OCI-LY7 (cell line): ENCODE measurements around the gene SCAP. TPM values are rescaled to one million over a fixed set of nuclear protein-coding genes. Genes with fewer than 3 reads are reported as not detected.

ENCODE experiments used
- BruUV-seq: library from RNA; stranded (reverse); fragments of 400-500 nt; replicated peaks from 2 replicates; lab custom pipeline; 2021; lab: Mats Ljungman, UMichigan
- CTCF ChIA-PET: fragments of 300-600 bp; sonication (Branson Sonifier 250); formaldehyde crosslinking; loops from one replicate; lab custom pipeline; 2022; ENCODE audit warnings: antibody characterized with exemption; ENCODE audit not compliant: unreplicated experiment; lab: Charles Lee
- POLR2A ChIA-PET: fragments of 300-600 bp; sonication (Branson Sonifier 250); formaldehyde crosslinking; loops from one replicate; lab custom pipeline; 2022; ENCODE audit warnings: antibody characterized with exemption; lab: Charles Lee
- DNase-seq: peaks from one replicate; pipeline ENCODE4 v3.0.0-alpha.2; 2015; ENCODE audit warnings: low spot score
- H2AFZ ChIP-seq: fragments of 200-600 bp; sonication (generic), shearing (Covaris generic); 2 replicates; pipeline ENCODE4 v1.6.1; 2014; ENCODE audit warnings: mild to moderate bottlenecking, antibody characterized with exemption, low read length, moderate library complexity
- H3K27ac ChIP-seq: fragments of 200-600 bp; sonication (generic); 2 replicates; pipeline ENCODE4 v1.5.1; 2014; ENCODE audit warnings: mixed run types, low read depth, mild to moderate bottlenecking, moderate library complexity, low read length, inconsistent platforms; ENCODE audit not compliant: poor library complexity, severe bottlenecking
- H3K36me3 ChIP-seq: fragments of 200-600 bp; sonication (generic); 2 replicates; pipeline ENCODE4 v1.6.1; 2014; ENCODE audit warnings: mild to moderate bottlenecking, antibody characterized with exemption, low read length, moderate library complexity, mixed read lengths; ENCODE audit not compliant: insufficient read depth
- H3K4me1 ChIP-seq: fragments of 200-600 bp; sonication (generic); 2 replicates; pipeline ENCODE4 v1.5.1; 2014; ENCODE audit warnings: mild to moderate bottlenecking, low read length; ENCODE audit not compliant: insufficient read depth, poor library complexity, severe bottlenecking
- H3K4me2 ChIP-seq: fragments of 200-600 bp; sonication (generic); 2 replicates; pipeline ENCODE4 v1.6.1; 2014; ENCODE audit warnings: mild to moderate bottlenecking, low read length
- H3K4me3 ChIP-seq: fragments of 200-600 bp; sonication (generic); 2 replicates; pipeline ENCODE4 v1.5.1; 2014; ENCODE audit warnings: mild to moderate bottlenecking, low read depth, low read length; ENCODE audit not compliant: poor library complexity, severe bottlenecking
- H3K79me2 ChIP-seq: fragments of 200-600 bp; sonication (generic); 2 replicates; pipeline ENCODE4 v1.6.1; 2016; ENCODE audit warnings: low read depth, mild to moderate bottlenecking, low read length, moderate library complexity, mixed read lengths; ENCODE audit not compliant: insufficient read depth
- H3K9me2 ChIP-seq: fragments of 200-600 bp; sonication (generic); 2 replicates; pipeline ENCODE4 v1.6.1; 2016; ENCODE audit warnings: mild to moderate bottlenecking, low read length, mixed read lengths; ENCODE audit not compliant: insufficient read depth
- H3K9me3 ChIP-seq: fragments of 200-600 bp; sonication (generic); 2 replicates; pipeline ENCODE4 v1.6.1; 2014; ENCODE audit warnings: mild to moderate bottlenecking, mixed run types, low read length, mixed read lengths
- H4K20me1 ChIP-seq: fragments of 200-600 bp; sonication (generic); 2 replicates; pipeline ENCODE4 v1.6.1; 2014; ENCODE audit warnings: mild to moderate bottlenecking, antibody characterized with exemption, low read length, moderate library complexity, mixed read lengths; ENCODE audit not compliant: insufficient read depth
- EZH2phosphoT487 ChIP-seq: fragments of 200-600 bp; sonication (generic); IDR thresholded peaks from 2 replicates; pipeline ENCODE4 v1.6.1; 2018; ENCODE audit warnings: low read depth, borderline replicate concordance, mild to moderate bottlenecking, mixed run types, antibody characterized with exemption, low read length, moderate library complexity, mixed read lengths
- intact Hi-C: fragments of 100-400 bp; cut with micrococcal nuclease; formaldehyde crosslinking; loops from one replicate; pipeline ENCODE4 v1.10.0; 2022; ENCODE audit not compliant: unreplicated experiment
- total RNA-seq, 2 experiments: library from RNA; depleted of rRNA in 1 of 2; stranded (reverse); fragments of >200 nt in 1 of 2; shearing (Covaris generic) in 1 of 2; gene quantifications; 2 replicates each; pipeline ENCODE4 v1.2.3, GENCODE V29; 2014 to 2022
- TF ChIP-seq, protein P1 (sequence below): fragments of 200-600 bp; sonication (generic); conservative IDR thresholded peaks from 2 replicates; pipeline ENCODE4 v1.5.1; 2014; ENCODE audit warnings: mild to moderate bottlenecking, antibody characterized with exemption, low read length, moderate library complexity, mixed read lengths

SCAP gene
- total RNA-seq, 2 experiments from 2014 or later = 63.7 to 70.5 TPM

DNA sequence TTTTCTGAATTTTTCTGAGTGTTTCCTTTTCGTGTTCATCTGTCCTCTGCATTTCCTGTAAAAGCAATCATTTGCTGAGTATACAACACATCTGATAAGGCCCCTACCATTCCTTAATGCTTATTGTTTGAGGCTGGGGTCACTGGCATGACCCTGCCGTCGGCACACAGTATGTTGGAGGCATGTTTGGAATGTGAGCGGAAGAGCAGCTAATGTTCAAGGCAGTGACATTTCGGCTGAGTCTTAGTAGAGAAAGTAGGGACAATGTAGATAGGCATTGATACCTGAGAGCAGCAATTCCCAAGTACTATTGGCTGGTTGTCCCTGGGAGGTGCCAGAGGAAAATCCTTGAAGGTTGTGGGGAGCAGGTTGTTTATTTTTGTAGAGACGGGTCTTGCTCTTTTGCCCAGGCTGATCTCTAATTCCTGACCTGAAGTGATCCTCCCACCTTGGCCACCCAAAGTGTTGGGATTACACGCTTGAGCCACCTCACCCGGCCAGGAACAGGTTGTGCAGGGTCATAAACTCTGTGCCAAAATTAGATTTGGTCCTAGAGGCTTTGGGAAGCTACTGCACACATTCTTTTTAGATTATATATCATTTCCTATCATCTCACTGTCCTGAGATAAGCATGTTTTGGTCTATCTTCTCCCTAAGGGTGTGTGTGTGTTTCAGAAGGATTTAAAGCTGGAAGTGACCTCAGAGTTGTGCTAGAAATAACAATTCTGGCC is 81.4 kb downstream of the SCAP start:
- no peak overlapping the region for H2AFZ ChIP-seq
- intact Hi-C loops = no loop called here
- no peaks in the 10 kb centered on the region for H3K9me3 ChIP-seq
- ChIA-PET POLR2A (interaction anchor here (0.7 kb wide), 1 partner anchor 332 kb away, joined by 3 read pairs; no protein-coding TSS in a partner anchor), CTCF (no interaction called here)
- TF ChIP-seq, protein P1, sequence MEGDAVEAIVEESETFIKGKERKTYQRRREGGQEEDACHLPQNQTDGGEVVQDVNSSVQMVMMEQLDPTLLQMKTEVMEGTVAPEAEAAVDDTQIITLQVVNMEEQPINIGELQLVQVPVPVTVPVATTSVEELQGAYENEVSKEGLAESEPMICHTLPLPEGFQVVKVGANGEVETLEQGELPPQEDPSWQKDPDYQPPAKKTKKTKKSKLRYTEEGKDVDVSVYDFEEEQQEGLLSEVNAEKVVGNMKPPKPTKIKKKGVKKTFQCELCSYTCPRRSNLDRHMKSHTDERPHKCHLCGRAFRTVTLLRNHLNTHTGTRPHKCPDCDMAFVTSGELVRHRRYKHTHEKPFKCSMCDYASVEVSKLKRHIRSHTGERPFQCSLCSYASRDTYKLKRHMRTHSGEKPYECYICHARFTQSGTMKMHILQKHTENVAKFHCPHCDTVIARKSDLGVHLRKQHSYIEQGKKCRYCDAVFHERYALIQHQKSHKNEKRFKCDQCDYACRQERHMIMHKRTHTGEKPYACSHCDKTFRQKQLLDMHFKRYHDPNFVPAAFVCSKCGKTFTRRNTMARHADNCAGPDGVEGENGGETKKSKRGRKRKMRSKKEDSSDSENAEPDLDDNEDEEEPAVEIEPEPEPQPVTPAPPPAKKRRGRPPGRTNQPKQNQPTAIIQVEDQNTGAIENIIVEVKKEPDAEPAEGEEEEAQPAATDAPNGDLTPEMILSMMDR = no peak
- no peak overlapping the region for H3K27ac ChIP-seq
- DNase-seq = no peak
- H3K4me3 ChIP-seq = no peak overlapping the region
- H3K4me2 ChIP-seq = no peak overlapping the region
- H3K4me1 ChIP-seq = no peaks in the 10 kb centered on the region
- peaks cover 28% of the 10 kb centered on the region; the same call in 1 of the 2 replicates for H3K36me3 ChIP-seq
- peaks cover 29% of the 10 kb centered on the region; the same call in 1 of the 2 replicates for H3K79me2 ChIP-seq
- BruUV-seq = no TSS peak
- H3K9me2 ChIP-seq = no peaks in the 10 kb centered on the region
- H4K20me1 ChIP-seq = no peaks in the 10 kb centered on the region; the same call in 1 of the 2 replicates

DNA sequence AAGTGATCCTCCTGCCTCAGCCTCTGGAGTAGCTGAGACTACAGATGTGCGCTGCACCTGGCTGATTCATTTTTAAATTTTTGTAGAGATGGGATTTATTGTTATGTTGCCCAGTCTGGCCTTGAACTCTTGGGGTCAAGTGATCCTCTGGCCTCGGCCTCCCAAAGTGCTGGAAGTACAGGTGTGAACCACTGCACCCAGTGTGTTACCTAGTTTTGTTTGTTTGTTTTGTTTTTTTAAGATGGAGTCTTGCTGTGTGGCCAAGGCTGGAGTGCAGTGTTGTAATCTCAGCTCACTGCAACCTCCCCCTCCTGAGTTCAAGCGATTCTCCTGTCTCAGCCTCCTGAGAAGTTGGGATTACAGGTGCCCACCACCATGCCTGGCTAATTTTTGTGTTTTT is 82.8 kb downstream of the SCAP start:
- H3K79me2 ChIP-seq = peaks cover 36% of the 10 kb centered on the region; the same call in 1 of the 2 replicates
- ChIA-PET CTCF (no interaction called here), POLR2A (no interaction called here)
- peaks cover 37% of the 10 kb centered on the region for H3K36me3 ChIP-seq
- H3K9me3 ChIP-seq = no peaks in the 10 kb centered on the region
- BruUV-seq = no TSS peak
- H3K4me3 ChIP-seq = no peak overlapping the region
- no peak overlapping the region for H3K4me2 ChIP-seq
- H3K27ac ChIP-seq = no peak overlapping the region
- H3K9me2 ChIP-seq = no peaks in the 10 kb centered on the region
- no peak for DNase-seq
- no peak overlapping the region for H2AFZ ChIP-seq
- H4K20me1 ChIP-seq = no peaks in the 10 kb centered on the region; the same call in 1 of the 2 replicates
- intact Hi-C loops = no loop called here
- no peak for TF ChIP-seq EZH2phosphoT487
- TF ChIP-seq, protein P1 = no peak
- H3K4me1 ChIP-seq = no peaks in the 10 kb centered on the region

DNA sequence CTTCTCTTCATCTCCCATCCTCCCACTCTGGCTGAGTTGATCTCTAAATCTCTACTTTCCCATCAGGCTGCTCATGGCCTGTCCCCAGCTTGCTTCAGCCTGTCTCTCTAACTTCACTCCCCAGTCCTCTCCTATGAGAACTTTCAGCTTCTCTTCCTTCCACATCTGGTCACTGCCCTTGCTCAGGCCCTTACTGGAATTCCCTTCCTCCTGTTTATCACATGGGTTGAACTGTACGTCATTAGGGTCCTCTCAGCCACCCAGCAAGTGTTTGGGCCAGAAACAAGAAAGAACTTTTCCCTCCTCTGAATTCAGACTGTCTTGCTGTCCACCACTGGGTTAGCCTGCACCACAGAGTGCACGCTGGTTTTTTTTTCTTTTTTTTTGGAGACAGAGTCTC is 89.9 kb downstream of the SCAP start:
- peaks cover 46% of the 10 kb centered on the region for H3K36me3 ChIP-seq
- intact Hi-C loops = no loop called here
- POLR2A ChIA-PET = no interaction called here

More for the DNA sequence above, 89.9 kb downstream of the SCAP start:
- H3K4me1 ChIP-seq = peaks cover 12% of the 10 kb centered on the region
- peaks cover 10% of the 10 kb centered on the region for H4K20me1 ChIP-seq
- peaks cover 52% of the 10 kb centered on the region for H3K79me2 ChIP-seq
- no peak overlapping the region for H3K4me3 ChIP-seq
- H3K9me3 ChIP-seq = no peaks in the 10 kb centered on the region
- no peak for TF ChIP-seq EZH2phosphoT487
- TF ChIP-seq, protein P1 = no peak
- no TSS peak for BruUV-seq
- CTCF ChIA-PET = no interaction called here
- H3K4me2 ChIP-seq = no peak overlapping the region
- no peak for DNase-seq
- H3K27ac ChIP-seq = no peak overlapping the region
- no peaks in the 10 kb centered on the region for H3K9me2 ChIP-seq
- H2AFZ ChIP-seq = no peak overlapping the region
